Measurements from ENCODE around the gene FGF18.
A peak's percentile ranks its signal among the peaks of the same experiment; 100 is the strongest.
"Not testable (repeated sequence)": the region's sequence is repeated elsewhere in the genome, so short reads cannot be mapped to it uniquely, and the experiment has no call there.

FGF18 gene

DNA sequence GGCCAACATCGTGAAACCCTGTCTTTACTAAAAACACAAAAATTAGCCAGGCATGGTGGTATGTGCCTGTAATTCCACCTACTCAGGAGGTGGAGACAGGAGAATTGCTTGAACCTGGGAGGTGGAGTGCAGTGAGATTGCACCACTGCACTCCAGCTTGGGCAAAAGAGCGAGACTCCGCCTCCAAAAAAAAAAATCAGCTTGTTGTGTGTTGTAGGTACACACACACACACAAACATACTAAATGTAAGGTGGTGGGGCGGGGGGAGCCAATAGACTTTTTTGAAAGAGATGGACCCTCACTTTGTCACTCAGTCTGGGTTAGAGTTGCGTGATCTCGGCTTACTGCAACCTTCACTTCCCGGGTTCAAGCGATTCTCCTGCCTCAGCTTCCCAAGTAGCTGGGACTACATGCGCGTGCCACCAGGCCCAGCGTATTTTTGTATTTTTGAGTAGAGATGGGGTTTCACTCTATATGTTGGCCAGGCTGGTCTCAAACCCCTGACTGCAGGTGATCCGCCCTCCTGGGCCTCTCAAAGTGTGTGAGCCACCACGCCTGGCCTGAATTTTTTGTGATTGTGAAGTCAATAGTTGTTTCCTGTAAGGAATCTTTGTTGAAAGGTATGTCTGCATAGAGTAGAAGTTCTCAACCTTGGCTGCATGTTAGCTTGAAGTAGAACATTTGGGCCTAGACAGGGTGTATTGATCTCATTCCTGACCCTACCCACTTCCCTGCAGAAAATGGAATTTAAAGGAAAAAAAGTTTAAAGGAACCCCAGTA is 18.1 kb upstream of the FGF18 start:
- no peak for DNase-seq

DNA sequence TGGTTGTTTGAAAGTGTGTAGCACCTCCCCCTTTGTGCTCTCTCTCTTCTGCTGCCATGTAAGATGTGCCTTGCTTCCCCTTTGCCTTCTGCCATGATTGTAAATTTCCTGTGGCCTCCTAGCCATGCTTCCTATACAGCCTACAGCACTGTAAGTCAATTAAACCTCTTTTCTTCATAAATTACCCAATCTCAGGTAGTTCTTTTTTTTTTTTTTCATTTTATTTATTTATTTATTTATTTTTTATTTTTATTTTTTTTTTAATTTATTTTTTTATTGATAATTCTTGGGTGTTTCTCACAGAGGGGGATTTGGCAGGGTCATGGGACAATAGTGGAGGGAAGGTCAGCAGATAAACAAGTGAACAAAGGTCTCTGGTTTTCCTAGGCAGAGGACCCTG is 16.7 kb upstream of the FGF18 start:
- not testable (repeated sequence) for DNase-seq

DNA sequence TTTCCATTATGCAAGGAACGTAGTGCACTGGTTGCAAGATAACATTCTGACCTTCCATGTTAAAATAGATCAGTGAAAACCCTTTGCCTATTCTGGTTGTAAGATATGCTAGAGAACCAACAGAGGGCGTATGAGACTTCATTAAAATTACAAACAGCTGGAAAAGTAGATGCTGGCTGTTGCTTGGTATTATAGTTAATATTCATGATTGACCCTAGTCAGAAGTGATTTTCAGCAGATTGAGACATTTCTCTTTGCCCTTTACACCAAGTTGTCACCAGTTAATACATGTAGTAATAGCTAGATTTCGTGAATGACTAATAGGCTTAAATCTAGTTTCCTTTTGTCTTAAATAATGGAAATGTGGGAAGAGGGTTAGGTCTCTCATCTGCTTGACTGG is 13.8 kb upstream of the FGF18 start:
- peak; percentile 29 for DNase-seq

- DNase-seq = no peak
Measured at GRCh38 chr5:171407234-171407633, 12.2 kb upstream of the FGF18 start.

DNA sequence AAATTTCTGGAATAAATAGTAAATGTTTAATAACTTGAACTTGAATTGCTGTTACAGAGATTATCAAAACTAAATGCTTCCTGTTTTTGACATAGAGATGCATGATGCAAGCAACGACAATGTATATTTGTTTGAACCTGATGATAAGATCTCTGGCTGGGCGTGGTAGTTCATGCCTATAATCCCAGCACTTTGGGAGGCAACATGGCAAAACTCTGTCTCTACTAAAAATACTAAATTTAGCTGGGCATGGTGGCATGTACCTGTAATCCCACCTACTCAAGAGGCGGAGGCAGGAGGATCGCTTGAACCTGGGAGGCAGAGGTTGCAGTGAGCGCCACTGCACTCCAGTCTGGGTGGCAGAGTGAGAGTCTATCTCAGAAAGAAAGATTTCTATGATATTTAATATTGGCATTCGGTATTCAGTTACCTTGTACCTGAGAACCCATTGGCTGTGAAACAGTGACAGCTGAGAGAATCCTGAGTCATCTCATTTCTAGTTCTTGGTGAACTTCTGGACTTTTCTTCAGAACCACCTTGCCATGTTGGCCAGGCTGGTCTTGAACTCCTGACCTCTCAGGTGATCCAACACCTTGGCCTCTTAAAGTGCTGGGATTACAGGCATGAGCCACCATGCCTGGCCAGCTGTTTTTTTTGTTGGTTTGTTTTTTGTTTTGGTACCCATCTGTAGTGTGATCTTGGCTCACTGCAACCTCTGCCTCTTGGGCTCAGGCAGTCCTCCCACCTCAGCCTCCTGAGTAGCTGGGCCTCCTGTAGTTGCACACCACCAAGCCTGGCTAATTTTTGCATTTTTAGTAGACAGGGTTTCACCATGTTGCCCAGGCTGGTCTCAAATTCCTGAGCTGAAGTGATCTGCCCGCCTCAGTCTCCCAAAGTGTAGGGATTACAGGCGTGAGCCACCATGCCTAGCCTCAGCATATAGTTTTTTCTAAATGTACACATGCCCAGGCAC is 10.0 kb upstream of the FGF18 start:
- DNase-seq = no peak

GRCh38 chr5:171410181-171410580 is 9.3 kb upstream of the FGF18 start:
- DNase-seq = peak; percentile 23

DNA sequence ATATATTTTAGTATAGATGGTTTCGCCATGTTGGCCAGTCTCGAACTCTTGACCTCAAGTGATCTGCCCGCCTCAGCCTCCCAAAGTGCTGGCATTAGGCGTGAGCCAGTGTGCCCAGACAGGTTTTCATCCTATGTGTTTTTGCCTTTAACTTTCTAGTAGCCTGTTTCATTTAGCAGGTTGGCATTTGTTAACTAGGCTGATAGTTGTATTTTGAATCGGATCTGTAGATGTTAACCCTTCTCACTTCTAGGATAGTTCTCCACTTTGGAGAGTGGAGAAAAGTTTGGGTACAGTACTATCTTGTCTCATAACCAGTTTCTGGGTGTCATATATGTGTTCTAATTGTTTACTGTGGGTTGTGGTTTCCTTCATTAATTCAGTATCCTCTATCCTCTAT is 7.3 kb upstream of the FGF18 start:
- no peak for DNase-seq

DNA sequence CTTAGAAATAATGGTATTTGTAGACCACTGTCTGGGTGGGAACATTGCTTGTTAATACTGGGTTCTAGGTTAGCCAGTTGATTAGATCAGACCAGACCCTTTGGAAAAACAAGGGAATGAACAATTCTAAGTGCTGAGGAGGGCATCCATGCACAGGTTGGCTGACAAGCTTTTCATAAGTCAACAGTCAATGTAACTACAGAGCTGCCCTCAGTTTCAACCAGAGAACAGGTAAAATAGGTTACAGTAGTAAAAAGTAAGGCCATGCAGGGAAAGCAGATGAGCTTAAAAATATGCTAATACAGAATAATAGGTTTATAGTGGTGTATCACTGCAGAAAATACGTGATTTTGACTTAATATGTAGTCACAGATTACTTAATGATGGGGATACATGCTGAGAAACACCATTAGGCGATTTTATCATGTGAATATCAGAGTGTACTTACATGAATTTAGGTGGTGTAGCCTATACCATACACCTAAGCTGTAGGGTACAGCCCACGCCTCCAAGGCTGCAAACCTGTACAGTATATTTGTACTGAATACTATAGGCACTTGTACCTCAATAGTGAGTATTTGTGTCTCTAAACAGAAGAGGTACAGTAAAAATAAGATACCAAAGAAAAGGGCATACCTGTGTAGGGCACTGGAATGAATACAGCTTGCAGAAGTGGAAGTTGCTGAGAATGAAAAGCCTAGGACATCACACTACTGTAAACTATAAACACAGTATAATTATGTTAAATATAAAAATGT is 6.1 kb upstream of the FGF18 start:
- no peak for DNase-seq

DNA sequence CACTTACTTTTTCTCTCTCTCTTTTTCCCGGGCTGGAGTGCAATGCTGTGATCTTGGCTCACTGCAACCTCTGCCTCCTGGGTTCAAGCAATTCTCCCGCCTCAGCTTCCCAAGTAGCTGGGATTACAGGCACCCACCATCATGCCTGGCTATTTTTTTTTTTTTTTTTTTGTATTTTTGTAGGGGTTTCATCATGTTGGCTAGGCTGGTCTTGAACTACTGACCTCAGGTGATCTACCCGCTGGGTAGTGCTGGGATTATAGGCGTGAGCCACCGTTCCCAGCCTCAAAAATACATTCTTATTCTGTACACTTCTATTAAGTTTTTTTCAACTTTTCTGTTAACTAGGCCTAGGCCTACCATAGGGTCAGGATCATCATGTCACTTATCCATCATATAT is 5.5 kb upstream of the FGF18 start:
- DNase-seq = not testable (repeated sequence)

GRCh38 chr5:171415115-171415730 is 4.2 kb upstream of the FGF18 start:
- peak; percentile 58 for DNase-seq

DNA sequence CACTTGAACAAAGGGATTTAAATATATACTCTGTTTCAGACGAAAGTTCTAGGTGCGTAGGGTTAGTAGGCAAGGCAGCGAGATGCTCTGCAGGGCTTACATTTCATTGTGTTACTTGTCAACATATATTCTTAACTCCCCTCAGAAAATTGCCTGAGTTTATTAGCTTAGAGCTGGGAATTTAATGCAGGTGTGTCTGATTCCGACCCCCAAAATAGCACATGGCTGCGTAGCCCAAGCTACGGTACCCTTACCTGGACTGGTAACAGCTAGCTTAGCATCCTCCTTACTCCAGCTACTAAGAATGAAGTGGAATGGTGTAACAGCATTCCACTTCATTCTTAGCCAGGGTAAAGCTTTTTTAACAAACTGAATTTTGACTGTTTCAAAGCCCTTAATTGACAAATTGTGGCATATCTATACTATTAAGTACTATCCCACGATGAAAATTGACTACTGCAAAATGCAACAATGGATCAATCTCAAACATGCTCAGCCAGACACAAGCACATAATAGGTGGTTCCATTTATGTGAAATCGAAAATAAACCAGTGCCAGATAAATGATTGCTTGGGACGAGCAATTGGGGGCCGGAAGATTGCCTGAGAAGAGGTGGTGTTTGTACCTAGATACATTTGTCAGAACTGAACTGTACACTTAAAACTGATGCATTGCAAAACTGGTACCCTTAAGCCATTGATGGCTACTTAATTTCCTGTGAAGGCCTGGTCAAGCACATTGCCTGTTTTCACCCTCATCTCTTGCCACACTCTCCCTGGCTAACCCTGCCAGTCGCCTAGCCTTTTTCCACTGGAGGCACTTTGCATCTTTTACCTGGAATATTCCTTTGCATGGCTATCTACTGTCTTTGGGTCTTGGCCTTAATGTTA is 3.0 kb upstream of the FGF18 start:
- DNase-seq = no peak

- DNase-seq = peak; percentile 76
Measured at GRCh38 chr5:171418316-171418981, 998 bp upstream of the FGF18 start.

- peak; percentile 21 for DNase-seq
Measured at GRCh38 chr5:171419688-171420430, 412 bp downstream of the FGF18 start.

DNA sequence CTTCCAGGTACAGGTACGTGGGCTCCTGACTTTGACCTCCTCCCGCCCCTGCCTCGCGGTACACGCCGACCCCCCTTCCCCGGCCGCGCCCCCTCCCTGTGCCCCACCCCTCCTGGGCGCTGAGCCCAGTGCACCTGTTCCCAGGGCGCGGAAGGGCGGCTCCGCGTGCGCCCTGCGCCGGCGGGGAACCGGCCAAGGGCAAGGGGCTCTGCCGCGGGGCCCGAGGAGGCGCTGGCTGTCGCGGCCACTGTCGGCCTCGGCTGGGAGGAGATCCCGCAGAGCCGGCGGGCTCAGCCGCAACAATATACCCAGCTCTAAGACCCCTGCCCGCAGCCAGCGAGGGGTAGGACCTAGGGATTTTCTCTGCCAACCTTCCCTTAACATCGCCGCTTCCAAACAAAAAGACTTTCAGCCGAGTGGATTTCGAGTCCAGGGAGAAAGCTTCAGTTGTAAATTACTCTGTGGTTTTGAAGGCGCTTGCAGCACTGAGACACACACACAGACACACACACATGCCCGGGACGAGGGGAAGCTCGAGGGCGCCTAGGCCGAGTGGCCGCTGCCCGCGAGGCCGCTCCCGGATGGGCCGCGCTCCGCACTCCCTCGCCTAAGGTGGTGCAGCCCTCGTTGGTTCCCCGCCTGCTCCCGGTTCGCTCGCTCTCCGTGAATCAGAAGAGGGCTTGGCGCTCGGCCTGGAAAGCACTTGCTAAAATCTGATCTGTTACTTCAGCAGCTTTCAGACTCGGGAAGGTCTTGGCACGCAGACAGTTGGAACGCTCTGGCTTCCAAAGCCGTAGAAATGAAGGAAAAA is 1.2 kb downstream of the FGF18 start:
- DNase-seq = peak; percentile 94

DNA sequence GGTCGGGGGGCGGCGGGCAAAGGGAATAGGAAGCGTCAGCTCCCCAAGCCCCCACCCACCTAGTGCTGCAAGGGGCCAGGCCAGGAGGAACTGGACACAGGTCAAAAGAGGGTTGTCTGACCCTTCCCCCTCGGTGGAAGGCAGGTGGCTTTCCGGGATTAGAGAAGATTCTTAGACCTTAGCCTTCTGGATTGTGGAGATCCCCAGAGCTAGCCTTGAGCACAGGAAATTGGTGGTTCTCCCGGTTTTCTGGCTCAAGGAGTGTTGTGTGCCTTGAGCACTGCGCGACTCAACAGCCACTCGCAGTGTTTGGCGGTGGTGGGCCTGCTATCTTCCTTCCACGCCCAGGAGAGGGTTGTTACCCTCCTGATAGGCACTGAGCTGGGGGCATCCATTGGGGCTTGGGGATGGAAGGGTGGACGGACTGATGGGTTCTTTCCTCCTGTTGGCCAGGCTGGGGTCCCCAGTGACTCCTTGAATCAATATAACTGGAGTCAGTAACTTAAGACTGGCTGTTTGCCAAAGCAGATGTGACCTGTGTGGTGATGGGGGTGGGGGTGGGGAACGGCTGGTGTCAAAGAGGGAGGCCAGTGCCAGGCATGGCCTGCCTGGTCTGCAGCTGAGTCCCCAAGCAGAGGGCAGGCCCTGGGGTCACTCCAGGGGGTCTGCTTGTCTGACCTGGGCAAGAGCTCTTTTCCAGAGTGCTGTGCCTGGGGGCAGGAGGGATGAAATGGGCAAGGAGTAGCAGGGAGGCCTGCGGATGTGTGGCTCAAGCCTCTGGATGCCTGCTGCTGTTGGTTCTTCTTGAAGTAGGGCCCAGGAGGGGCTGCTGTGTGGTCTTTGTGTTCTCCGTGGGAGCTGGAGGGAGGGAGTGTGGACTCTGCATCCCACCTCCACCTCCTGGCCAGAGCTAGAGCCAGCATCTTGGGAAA is 2.1 kb downstream of the FGF18 start:
- no peak for DNase-seq

DNA sequence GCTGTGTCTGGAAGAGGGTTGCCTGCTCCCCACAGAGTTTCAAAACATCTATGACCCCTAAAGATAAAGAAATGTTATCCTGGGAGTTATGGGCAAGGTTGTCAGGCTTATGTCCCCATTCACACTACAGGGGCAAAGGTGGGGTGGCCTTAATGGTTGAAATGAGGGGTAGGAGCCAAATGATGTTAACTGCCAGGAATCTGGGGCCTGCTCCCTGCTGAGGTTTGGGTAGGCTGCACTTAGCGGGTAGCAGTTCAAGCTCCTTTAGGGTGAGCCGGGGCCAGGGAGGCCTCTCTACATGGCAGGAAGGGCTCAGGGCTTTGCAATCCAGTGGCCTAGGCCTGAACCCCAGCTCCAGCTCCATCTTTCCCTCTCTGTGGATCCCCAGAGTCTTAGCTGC is 3.0 kb downstream of the FGF18 start:
- no peak for DNase-seq

DNA sequence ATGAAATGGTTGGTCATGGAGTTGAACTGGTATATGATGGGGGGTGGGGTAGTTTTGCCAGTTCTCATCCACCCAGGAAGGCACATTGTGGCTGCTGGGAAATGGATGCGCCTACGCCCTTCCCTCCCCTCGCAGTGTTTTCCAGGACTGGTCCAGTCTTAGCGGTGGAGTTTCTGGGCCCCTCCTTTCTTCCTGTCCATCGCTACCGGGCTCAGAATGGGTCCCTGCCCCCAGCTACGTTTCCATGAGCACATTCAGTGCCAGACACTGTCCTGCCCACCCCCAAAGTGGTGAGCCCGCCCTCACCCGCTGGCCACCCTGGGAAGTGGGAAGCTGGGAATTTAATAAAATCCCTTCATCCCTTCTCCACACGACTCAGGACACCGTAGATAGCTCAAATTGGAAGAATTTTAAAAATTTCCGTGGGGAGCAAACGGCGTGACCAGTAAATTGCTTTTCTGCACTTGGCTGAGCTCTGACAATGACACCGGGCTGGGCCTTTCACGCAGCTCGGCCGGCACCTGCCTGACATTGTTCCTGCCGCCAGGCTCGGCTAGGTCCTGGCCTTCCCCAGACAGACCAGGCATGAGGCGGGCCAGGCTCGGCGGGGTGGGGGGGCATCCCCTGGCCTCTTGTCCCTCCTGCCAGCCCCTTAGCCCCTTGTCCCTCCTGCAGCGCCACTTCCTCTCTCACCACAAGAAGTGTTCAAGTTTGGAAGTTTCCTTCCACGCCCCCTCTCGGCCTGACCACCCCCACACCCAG is 3.6 kb downstream of the FGF18 start:
- no peak for DNase-seq

Measured in fibroblast of upper back skin (primary cell).